MV-4-11 (cell line): ENCODE data around the gene APOO.

Experiments
- DNase-seq: peaks from one replicate; lab custom pipeline; 2025; lab: John Stamatoyannopoulos, UW

The APOO gene

DNA sequence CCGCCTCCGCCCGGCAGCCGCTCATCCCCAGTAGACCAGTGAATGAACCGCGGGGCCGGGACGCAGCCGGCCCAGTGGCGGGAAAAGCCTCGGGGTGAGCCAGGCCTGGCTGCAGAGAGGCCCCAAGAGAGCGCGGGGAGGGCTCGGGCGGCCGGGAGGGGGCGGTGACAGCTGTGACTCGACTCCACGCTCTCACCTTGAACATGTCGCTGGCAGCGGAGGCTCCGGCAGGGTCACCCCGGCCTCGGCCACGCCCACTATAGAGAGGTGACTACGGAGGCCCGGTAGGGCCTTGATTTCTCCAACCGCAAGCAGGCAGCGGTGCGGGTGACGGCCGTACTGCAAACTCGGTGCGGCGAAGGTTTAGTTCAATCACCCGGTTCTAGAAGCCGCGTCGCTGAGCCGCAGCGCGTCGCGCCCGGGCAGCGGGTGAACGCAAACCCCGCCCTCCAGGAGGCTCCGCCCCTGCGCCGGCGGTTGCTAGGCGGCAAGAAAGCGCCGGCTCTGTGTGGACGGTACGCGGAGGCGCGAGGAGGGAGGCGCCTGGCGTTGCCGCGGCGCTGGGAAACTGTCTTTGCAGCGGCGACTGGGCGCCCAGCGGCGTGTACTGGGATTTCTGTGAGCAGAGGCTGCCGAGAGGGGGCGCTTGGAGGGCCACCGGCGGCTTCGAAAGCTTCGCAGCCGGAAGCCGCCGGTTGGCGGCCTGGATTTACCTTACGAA lies at the start of gene APOO, which contains the start of gene CXorf58:
Gene APOO (minus strand): TSS at position 441 of the 721 bp plus-strand sequence. CDS start 236 bp downstream, at position 205.
Gene CXorf58 (plus strand): TSS at position 509 of the 721 bp plus-strand sequence. CDS start 2,297 bp downstream, outside the sequence.
- peak; percentile 89 for DNase-seq

DNA sequence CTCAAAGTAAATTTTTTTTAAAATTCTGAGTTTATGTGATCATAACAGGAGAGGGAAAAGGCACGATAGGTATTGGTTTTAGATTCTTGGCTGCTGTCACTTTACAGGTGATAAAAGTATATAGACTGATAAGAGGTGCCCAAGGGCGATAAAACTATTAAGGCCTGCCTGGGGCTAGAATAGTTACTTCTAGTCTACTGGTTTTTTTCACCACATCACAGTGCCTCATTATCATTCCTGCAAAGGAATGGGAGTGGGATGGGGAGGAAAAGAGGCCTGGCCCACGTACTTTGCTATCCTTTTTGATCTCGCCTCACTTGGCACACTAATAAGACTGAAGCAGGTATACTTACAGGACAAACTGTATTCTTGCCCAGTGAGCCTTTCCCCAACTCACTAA lies 46.7 kb upstream of the APOO start:
- no peak for DNase-seq

DNA sequence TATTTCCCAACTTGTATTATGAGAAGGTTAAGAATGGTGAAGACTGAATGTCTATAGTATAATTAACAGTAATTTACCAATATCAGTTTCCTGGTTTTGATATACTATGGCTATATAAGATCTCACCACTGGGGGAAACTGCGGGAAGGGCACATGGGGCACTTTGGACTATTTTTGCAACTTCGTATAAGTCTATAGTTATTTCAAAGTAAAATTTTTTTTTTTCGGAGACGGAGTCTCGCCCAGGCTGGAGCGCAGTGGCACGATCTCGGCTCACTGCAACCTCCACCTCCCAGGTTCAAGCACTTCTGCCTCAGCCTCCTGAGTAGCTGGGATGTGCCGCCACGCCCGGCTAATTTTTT lies 46.2 kb upstream of the APOO start:
- no peak for DNase-seq

DNA sequence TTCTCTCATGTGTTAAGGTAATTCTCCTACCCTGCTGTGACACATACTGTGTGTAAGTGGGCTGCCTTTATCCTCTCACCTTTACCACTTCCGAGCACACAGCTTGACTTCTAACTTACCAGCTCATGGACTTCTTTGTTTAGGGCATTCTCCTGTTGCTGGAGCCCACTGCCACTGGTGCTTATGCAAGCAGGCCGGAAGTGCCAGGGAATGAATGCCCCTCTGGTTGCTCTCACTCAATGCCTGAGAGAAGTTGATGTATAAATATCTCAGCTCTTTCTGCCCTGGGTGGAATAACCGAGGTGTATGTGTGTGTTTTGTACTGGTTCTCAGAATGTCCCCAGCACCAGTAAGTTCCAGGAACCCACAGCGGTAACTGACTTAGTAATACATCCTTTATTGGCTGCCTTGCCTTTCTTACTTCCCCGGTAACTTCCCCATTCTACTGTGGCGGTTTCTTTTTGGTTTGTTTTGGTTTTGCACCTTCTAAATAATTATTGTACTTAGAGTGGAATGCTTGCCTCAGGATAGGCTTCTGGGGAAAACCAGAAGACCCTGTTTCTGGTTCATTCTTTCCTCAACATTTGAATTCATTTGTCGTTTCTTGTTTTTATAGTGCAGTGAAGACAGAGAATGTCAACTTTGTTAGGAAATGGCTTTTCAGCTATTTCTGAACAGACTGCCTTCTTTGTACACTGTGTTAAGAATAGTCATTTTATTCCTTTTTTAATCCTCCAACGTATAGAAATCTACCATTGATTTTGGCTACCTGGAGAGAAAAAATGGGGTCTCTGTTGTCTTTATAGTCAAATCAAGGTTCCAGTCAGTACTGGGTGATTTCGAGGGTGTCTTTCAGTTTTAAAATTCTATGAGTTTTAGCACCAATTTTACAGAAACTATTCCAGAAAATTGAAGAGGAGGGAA lies 45.5 kb upstream of the APOO start:
- peak; percentile 76 for DNase-seq

DNA sequence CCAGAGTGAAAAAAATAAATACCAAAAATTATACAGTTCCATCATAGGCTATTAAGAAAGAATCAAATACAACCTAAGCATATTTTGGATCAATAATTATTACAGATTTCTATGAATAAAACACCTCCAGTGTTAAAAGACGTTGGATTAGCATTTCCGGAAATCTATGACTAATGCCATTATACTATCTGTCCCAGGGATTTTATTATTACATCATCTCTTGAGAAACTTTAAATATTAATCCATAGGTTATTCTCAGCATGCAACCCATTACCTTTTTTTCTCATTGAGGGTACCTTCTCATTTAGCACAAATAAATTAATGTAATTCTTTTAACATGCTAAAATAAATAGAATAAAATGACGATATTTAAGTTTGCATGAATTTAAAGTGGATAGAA lies 44.7 kb upstream of the APOO start:
- peak; percentile 0 for DNase-seq

DNA sequence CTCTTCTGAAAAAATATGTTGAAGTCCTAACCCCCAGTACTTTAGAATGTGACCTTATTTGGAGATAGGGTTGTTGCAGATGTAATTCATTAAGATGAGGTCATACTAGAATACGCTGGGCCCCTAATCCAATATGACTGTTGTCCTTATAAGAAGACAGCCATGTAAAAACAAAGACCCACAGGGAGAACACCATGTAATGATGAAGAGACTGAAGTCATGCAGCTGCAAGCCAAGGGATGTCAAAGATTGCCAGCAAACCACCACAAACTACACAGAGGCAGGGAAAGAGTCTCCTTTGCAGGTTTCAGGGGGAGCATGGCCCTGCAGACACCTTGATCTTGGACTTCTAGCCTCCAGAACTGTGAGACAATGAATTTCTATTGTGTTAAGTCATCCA lies 37.5 kb upstream of the APOO start:
- no peak for DNase-seq

DNA sequence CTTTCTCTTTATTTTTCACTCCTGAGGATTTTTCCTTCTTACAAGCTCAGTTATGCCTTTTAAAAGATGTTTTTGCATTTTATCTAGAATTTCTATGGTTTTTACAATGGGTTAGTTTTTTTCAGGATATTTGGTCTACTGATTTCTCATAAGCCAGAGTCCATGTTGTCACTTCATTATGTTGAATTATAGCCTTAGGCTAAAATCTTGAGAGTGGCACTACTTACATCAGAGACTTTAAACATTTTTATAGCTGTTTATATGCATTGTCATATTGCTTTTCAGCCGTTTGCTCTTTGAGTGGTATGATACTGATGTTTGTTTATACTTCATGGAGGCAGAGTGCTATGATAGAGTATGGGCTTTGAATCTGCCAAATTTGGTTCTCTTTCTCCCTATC lies 36.5 kb upstream of the APOO start:
- no peak for DNase-seq

GRCh38 chrX:23939203-23939602 lies 31.5 kb upstream of the APOO start:
- DNase-seq, result no peak

DNA sequence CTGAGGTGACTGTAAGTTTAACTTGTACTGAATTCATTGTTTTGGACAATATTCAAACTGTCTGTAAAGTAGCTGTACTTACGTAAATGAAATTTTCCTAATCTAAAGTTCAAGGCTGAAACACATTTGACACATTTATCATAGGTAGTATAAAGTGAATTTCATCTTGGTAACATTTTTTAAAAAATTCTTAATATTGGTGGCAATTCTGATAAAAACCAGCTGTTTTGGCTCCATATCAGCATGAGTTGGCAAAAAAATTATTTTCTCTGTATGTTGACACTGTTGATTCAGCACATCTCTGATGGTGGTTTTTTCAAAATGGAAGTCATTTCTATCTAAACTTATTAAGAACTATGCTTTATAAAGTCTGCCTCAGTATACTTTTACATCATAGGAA lies 31.0 kb upstream of the APOO start:
- no peak for DNase-seq

- no peak for DNase-seq
These were observed 29.4 kb upstream of the APOO start for GRCh38 chrX:23937100-23937499.

- no peak for DNase-seq
These were observed 28.4 kb upstream of the APOO start for GRCh38 chrX:23936180-23936579.

DNA sequence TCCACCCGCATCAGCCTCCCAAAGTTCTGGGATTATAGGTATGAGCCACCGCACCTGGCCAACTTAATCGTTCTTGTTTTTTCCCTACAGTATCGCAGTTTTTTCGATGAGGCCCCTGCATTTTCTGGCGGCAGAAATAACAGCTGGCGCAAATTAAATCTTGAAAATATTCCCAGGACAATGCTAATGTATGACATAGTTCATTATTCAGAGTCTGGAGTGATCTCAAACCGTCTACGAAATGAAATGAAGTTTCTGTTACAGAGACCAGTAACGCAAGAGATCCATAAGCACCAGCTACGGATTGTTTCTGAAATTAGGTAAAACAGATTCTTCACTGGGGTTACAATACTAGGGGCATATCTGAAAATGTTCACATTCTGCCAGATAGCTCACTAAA lies 27.4 kb upstream of the APOO start:
- no peak for DNase-seq

DNA sequence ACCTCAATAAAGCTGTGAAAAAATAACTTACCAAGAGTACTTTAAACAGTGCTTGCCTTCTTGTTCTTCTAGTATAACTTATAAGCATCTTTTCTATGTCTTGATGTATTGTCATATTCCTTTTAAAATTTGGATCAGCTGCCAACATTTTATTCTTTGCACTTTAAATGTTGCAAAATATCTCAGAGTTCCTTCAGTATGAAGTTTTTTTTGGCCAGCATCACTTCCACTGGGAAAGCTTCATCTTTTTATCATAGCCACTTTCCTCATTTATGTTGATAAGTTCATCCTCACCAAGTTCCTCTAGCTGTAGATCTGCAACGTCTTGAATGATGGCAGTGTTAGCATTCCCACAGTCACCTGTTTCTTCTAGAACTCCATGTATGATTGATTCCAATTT lies 24.3 kb upstream of the APOO start:
- no peak for DNase-seq

DNA sequence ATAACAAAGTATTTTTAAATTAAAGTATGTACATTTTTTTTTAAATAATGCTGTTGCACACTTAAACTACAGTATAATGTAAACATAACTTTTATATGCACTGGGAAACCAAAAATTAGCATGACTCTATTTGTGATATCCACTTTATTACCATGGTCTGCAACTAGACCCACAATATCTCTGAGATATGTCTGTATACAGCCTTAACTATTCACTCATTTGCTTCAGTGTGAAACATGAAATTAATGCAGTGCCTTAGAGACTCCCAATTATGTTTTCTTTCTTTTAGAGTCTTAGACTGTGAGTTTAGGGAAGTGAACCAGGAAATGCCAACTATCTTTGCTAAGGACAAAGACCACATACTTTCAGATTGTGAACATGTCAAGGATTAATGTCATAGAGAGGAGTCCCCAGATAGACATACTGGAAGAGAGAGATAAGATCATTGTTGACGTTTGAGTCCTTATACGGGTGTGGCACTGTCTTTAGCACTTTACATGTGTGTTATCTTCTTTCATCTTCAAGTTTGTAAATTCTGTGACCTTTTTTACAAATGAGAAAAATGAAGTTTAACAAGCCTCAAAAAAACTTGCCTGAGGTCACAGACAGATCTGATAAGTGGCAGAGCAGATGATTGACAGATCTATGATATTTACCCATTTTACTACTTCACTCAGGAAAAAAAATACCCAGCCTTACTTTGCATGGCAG lies 23.3 kb upstream of the APOO start:
- DNase-seq, result peak; percentile 74

DNA sequence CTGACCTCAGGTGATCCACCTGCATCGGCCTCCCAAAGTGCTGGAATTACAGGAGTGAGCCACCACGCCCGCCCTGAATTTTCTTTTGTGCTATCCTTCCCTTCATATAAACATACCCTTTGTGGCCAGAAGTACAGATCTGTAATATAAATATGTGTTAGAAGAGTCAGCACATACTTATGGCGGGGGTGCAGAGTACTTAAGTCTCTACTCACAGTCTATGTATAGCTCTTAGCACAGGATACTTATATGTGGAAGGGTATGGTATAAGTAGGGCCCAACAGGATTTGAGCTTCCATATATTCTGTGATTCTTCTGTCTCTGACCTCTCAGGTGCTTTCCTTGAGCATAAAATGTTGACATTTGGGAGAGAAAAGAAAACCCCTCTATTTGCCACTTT lies 18.3 kb upstream of the APOO start:
- no peak for DNase-seq

- DNase-seq, result no peak
These were observed 12.1 kb upstream of the APOO start for GRCh38 chrX:23919706-23920320.

GRCh38 chrX:23919148-23919547 lies 11.4 kb upstream of the APOO start:
- no peak for DNase-seq

- peak; percentile 64 for DNase-seq
These were observed 3.5 kb upstream of the APOO start for GRCh38 chrX:23911126-23911835.

- no peak for DNase-seq
These were observed 674 bp upstream of the APOO start for GRCh38 chrX:23908219-23909004.

DNA sequence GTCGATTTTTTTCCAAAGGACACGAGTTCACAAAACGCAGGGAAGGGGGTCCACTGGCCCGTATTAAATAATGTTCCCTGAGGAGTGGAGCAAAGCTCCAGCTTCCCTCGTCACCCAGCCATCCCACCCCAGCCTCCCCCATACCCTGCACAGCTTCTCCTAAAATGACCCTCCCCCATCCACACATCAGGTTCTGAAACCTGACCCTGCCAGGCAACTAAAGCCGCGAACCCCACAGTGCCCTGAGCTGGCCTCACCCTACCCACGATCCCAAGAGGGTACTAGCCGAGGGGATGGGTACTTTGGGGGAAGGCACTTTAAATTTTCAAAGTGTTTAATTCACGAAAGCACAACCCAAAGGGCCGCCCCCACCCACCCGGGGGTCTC lies 634 bp downstream of the APOO start:
- no peak for DNase-seq

GRCh38 chrX:23904096-23904495 lies 3.6 kb downstream of the APOO start:
- no peak for DNase-seq
